Activated B cell treated with CpG ODN at 0.5 μM for 24 hours (primary cell): ENCODE data around the gene SYPL1. TPM values are rescaled to one million over a fixed set of nuclear protein-coding genes. Genes with fewer than 3 reads are reported as not detected.

Source experiments
- ATAC-seq: fragments of 200-7000 bp; cut with Tn5 transposase; one replicate; pipeline ENCODE4 v1.10.0; 2021; ENCODE audit warnings: low read depth, mild to moderate bottlenecking, moderate library complexity
- CTCF ChIA-PET: fragments of 350-600 bp; sonication (Branson Sonifier 250); formaldehyde crosslinking; loops from one replicate; lab custom pipeline; 2021; ENCODE audit warnings: antibody characterized with exemption; lab: Charles Lee
- POLR2A ChIA-PET: fragments of 350-600 bp; sonication (Branson Sonifier 250); formaldehyde crosslinking; loops from one replicate; lab custom pipeline; 2021; ENCODE audit warnings: antibody characterized with exemption; lab: Charles Lee
- DNase-seq: peaks from one replicate; pipeline ENCODE4 v3.0.0; 2022
- H3K27ac Mint-ChIP-seq: one replicate; pipeline ENCODE4 v1.8.0; 2020; ENCODE audit warnings: mixed read lengths
- H3K27me3 Mint-ChIP-seq: one replicate; pipeline ENCODE4 v1.8.0; 2021; ENCODE audit warnings: mixed read lengths
- H3K36me3 Mint-ChIP-seq: one replicate; pipeline ENCODE4 v1.8.0; 2021; ENCODE audit warnings: low read depth, mixed read lengths
- H3K4me1 Mint-ChIP-seq: one replicate; pipeline ENCODE4 v1.8.0; 2021; ENCODE audit warnings: mixed read lengths
- H3K4me3 Mint-ChIP-seq: one replicate; pipeline ENCODE4 v1.8.0; 2020; ENCODE audit warnings: mild to moderate bottlenecking, mixed read lengths
- H3K9me3 Mint-ChIP-seq: one replicate; pipeline ENCODE4 v1.8.0; 2020; ENCODE audit warnings: mixed read lengths
- CTCF ChIP-seq: fragments of 200-600 bp; IDR thresholded peaks from one replicate; pipeline ENCODE4 v1.8.0; 2022; ENCODE audit warnings: antibody characterized with exemption, mild to moderate bottlenecking
- intact Hi-C: fragments of 100-400 bp; cut with micrococcal nuclease; formaldehyde crosslinking; loops from one replicate; pipeline ENCODE4 v1.15.1; 2024
- total RNA-seq: library from RNA; stranded (reverse); gene quantifications from 2 replicates; pipeline ENCODE4 v1.2.3, GENCODE V29; 2022

SYPL1 gene
- total RNA-seq, 1 donor from 2014 or later = 116 TPM

DNA sequence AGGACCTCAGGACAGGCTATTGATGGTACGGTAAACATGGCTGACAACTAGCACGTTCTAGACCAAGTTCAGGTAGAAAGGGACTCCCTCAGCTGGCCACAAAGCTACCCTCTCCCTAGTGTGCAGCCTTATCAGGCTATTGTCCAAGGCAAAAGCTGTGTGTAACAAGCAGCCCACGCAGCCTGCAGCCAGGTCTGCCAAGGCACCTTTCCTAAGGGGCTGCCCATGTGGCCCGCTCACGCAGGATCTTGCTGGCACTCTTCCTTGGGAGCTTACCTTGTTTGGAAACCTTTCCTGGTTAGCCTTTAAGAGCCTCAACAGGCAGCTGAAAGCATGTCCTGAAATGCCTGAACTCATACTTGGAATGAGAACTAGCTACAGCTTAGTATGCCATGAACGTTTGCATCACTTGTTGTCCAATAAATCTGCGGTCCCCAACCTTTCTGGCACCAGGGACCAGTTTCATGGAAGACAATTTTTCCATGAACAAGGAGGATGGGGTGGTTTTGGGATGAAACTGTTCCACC lies 51.7 kb downstream of the SYPL1 start:
- CTCF ChIA-PET = interaction anchor here (2.3 to 9.5 kb wide), 4 partner anchors 13 to 93 kb away, joined by 10 to 247 read pairs (median 82); partner anchors contain the start of gene SYPL1
- Mint-ChIP-seq H3K36me3 (peaks cover 1% of the 10 kb centered on the region), H3K27ac (peak overlapping the region; percentile 99), H3K9me3 (peaks cover 2% of the 10 kb centered on the region), H3K4me3 (no peak overlapping the region), H3K4me1 (peaks cover 89% of the 10 kb centered on the region), H3K27me3 (no peaks in the 10 kb centered on the region)
- DNase-seq (no peak), ATAC-seq (no peak)
- TF ChIP-seq CTCF = no peak
- intact Hi-C loops = no loop called here
- POLR2A ChIA-PET = interaction anchor here (1.2 to 9.9 kb wide), 9 partner anchors 12 to 225 kb away, joined by 3 to 402 read pairs (median 7); partner anchors contain the start of genes NAMPT and SYPL1

DNA sequence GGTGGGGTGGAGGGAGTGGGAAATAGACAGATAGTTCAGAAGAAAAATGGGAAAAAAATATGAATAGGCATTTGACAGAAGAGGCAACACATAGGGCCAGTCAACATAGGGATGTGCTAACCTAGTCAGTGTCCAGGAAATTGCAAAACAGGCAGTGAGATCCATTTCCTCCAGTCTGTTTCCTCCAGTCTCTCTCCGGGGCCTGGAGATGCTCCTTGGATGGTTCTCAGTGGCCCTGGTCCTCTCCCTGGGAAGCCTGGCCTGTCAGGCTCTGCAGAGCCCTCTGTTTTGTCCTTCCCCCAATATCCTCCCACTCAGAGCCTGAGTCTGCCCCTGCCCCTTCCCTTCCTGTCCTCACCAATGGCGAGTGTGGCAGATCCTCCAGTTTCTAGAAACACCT lies 52.6 kb downstream of the SYPL1 start:
- Mint-ChIP-seq H3K4me3 (peak overlapping the region; percentile 0), H3K36me3 (peaks cover 1% of the 10 kb centered on the region), H3K27me3 (no peaks in the 10 kb centered on the region), H3K4me1 (peaks cover 84% of the 10 kb centered on the region), H3K27ac (peak overlapping the region; percentile 99), H3K9me3 (peaks cover 2% of the 10 kb centered on the region)
- ATAC-seq (no peak), DNase-seq (no peak)
- no peak for TF ChIP-seq CTCF
- CTCF ChIA-PET = interaction anchor here (0.9 to 9.5 kb wide), 5 partner anchors 14 to 107 kb away, joined by 3 to 247 read pairs (median 62); no protein-coding TSS in a partner anchor
- POLR2A ChIA-PET = interaction anchor here (2.2 to 9.9 kb wide), 7 partner anchors 8 to 94 kb away, joined by 8 to 402 read pairs (median 39); partner anchors contain the start of gene SYPL1
- intact Hi-C loops = loop anchor here (5.0 kb wide), 3 partner anchors 363 to 1117 kb away; no protein-coding TSS in a partner anchor

GRCh38 chr7:106058928-106059324 lies 53.2 kb downstream of the SYPL1 start:
- H3K27me3 Mint-ChIP-seq = no peaks in the 10 kb centered on the region
- H3K9me3 Mint-ChIP-seq = peaks cover 2% of the 10 kb centered on the region
- H3K36me3 Mint-ChIP-seq = no peaks in the 10 kb centered on the region
- H3K4me3 Mint-ChIP-seq = peak overlapping the region; percentile 71
- CTCF ChIA-PET = interaction anchor here (0.9 to 9.5 kb wide), 9 partner anchors 15 to 107 kb away, joined by 3 to 247 read pairs (median 19); partner anchors contain the start of gene SYPL1
- POLR2A ChIA-PET = interaction anchor here (0.8 to 9.9 kb wide), 13 partner anchors 9 to 250 kb away, joined by 3 to 402 read pairs (median 14); partner anchors contain the start of genes NAMPT and SYPL1
- peak overlapping the region; percentile 99 for H3K27ac Mint-ChIP-seq
- no peak for TF ChIP-seq CTCF
- ATAC-seq = no peak
- peaks cover 78% of the 10 kb centered on the region for H3K4me1 Mint-ChIP-seq
- DNase-seq = no peak
- intact Hi-C loops = loop anchor here (5.0 kb wide), 3 partner anchors 363 to 1117 kb away; no protein-coding TSS in a partner anchor

DNA sequence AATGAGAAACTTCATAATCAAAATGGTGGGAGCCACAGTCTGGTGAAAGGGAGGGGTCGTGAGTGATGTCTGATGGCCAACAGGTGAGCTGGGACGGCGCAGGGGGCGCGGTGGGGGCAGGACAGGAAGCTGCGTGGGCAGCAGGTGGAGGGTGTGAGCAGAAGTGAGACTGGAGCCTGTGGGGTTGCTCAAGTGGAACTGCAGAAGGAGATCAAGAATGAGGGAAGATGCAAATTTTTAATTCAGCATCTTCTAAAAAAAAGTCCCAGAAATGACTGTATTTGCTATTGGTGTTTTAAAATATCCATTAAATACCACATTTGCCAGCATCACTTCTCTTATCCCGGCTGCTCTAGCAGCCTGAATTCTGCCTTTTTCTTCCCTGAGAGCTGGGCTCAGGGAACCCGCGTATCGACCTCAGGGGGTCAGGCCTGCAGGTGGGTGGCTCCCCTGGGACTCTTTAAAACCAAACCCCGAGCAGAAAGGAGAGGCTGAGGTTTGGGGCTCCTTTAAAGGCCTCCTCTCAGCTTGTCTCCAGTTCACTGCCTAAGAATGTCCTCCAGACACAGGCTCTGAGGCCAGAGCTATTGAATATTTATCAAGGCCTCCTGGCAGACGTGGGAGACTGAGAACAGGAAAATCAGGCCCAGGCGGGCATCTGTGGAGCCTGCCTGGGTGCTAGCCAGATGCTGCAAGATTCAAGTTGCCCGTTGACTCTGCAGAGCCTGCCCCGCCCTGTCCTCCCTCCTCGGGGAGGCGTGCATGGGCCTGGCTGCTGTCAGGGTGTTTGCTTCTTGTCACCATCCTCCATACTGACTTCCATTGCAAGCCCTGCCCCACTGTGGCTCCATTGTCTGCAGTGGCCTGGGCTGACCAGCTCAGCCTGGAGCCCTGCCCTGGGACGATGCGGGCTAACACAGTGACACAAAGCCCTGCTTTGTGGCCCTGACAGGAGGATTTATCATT lies 53.9 kb downstream of the SYPL1 start:
- TF ChIP-seq CTCF = no peak
- CTCF ChIA-PET = interaction anchor here (0.9 to 9.5 kb wide), 20 partner anchors 11 to 298 kb away, joined by 3 to 247 read pairs (median 8); partner anchors contain the start of gene SYPL1
- Mint-ChIP-seq H3K27me3 (no peaks in the 10 kb centered on the region), H3K9me3 (peaks cover 2% of the 10 kb centered on the region), H3K36me3 (no peaks in the 10 kb centered on the region), H3K4me1 (peaks cover 75% of the 10 kb centered on the region), H3K27ac (peak overlapping the region; percentile 99), H3K4me3 (peak overlapping the region; percentile 71)
- peak; percentile 77 for DNase-seq
- POLR2A ChIA-PET = interaction anchor here (0.8 to 9.9 kb wide), 18 partner anchors 10 to 526 kb away, joined by 3 to 402 read pairs (median 10); partner anchors contain the start of genes NAMPT, RINT1 and SYPL1
- ATAC-seq = peak; percentile 68
- intact Hi-C loops = loop anchor here (1.0 to 5.0 kb wide), 9 partner anchors 13 to 1116 kb away; no protein-coding TSS in a partner anchor
